ENCODE results near the gene ANO6.
"Not testable (repeated sequence)": the region's sequence is repeated elsewhere in the genome, so short reads cannot be mapped to it uniquely, and the experiment has no call there.

Gene ANO6

DNA sequence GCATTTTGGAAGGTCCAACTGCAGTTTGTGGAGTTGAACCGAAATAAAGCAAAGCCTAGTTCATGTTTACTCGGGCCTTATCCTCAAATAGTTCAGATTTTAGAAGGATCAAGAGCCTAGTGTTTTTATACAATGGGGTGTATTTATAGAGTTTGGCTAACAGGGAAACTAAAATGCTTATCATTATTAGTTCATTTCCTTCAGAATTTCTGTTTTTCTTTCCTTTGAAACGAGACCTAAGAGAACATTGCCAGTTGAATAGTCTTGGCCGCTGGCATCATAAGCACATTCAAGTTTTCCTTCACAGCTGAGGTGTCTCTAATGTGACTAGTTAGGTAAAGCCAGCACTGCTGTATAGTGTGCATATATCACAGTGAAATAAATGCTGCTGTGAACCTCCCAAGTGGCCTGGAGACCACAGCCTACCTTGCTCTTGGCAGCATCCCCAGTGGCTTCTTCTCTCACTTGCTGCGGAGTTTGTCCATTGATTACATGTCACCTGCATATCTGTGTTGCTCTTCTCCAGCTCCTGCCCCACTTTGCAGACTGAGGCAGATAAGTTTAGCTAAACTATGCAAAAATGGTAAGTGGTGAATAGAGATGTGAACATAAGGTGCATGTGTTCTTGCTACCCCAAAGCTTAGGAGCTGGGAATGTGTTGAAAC is 88.8 kb downstream of the ANO6 start:
- Histone ChIP-seq H3K9me3 (ENCODE audit: control insufficient read depth, low read length) (no peaks in the 10 kb centered on the region), H3K27me3 (replicated peaks; ENCODE audit: control insufficient read depth, insufficient read depth, low read length) (no peaks in the 10 kb centered on the region), H3K4me1 (ENCODE audit: control insufficient read depth, insufficient read depth, low read length) (peaks cover 41% of the 10 kb centered on the region), H3K9ac (ENCODE audit: low read length) (no peak overlapping the region), H3K4me3 (ENCODE audit: low read length) (no peak overlapping the region), H3K36me3 (ENCODE audit: control insufficient read depth, insufficient read depth, low read length, severe bottlenecking) (peaks cover 12% of the 10 kb centered on the region)
- no peak for DNase-seq (ENCODE audit: low read depth)

DNA sequence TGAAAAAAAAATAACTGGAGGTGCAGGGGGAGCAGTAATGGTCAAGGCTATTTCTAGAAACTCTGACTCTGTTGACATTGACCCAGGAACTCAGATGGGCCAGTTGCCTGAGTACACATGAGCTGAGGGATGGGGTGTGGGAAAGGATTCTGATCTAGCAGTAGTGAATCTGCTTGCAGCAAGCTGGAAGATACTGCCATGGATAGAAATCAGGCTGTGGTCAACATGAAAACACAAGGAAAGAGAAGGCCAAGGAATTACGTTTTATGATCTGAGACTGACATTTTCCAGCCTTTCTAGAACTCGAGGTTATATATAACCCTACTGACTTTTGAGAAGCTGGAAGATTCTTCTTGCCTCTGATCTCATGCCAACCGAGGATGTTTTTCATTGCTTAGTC is 90.0 kb downstream of the ANO6 start:
- H3K27me3 ChIP-seq (replicated peaks; ENCODE audit: control insufficient read depth, insufficient read depth, low read length), result no peaks in the 10 kb centered on the region
- H3K9ac ChIP-seq (ENCODE audit: low read length), result no peak overlapping the region
- peaks cover 48% of the 10 kb centered on the region for H3K4me1 ChIP-seq (ENCODE audit: control insufficient read depth, insufficient read depth, low read length)
- no peak for DNase-seq (ENCODE audit: low read depth)
- no peak overlapping the region for H3K4me3 ChIP-seq (ENCODE audit: low read length)
- no peaks in the 10 kb centered on the region for H3K9me3 ChIP-seq (ENCODE audit: control insufficient read depth, low read length)
- peaks cover 12% of the 10 kb centered on the region for H3K36me3 ChIP-seq (ENCODE audit: control insufficient read depth, insufficient read depth, low read length, severe bottlenecking)

DNA sequence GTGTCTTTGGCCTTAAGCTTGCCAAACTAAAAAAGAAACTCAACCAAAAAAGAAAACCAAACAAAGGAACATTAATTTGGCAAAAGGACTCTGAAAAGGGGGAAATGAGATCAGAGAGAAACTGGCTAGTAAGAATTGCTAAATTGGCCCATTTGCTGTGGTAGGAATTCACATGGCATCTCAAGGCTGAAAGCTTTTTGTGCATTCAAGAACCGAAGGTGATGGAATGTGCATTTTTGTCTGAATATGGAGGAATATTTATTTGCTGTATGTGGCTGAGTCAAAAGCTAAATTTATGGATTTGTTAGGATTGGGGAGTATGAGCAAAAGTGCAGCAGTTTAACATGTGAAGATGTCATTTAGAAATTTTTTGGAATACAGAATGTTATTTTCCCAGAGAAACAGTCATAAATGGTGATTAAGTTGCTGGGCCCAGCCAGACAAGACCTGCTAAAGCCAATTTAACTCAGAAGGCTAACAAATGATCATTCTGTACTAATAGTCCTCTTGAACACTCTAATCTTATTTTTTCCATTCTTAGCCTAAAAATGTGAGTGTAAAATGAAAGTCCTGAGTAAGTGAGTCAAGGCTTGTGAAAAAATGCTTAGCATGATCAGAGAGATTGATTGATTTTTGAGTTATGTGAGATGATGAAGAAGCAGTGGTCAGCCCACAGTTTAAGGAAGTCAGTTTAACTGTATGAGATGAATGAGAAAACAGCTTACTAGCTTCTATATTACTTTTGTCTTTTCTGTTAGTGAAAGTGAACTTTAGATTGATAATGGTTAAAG is 94.1 kb downstream of the ANO6 start:
- H3K9ac ChIP-seq (ENCODE audit: low read length), result peak overlapping the region; percentile 33
- DNase-seq (ENCODE audit: low read depth), result peak; percentile 51
- no peaks in the 10 kb centered on the region for H3K27me3 ChIP-seq (replicated peaks; ENCODE audit: control insufficient read depth, insufficient read depth, low read length)
- no peaks in the 10 kb centered on the region for H3K9me3 ChIP-seq (ENCODE audit: control insufficient read depth, low read length)
- peaks cover 22% of the 10 kb centered on the region for H3K36me3 ChIP-seq (ENCODE audit: control insufficient read depth, insufficient read depth, low read length, severe bottlenecking)
- H3K4me1 ChIP-seq (ENCODE audit: control insufficient read depth, insufficient read depth, low read length), result peaks cover 41% of the 10 kb centered on the region
- peak overlapping the region; percentile 64 for H3K4me3 ChIP-seq (ENCODE audit: low read length)

DNA sequence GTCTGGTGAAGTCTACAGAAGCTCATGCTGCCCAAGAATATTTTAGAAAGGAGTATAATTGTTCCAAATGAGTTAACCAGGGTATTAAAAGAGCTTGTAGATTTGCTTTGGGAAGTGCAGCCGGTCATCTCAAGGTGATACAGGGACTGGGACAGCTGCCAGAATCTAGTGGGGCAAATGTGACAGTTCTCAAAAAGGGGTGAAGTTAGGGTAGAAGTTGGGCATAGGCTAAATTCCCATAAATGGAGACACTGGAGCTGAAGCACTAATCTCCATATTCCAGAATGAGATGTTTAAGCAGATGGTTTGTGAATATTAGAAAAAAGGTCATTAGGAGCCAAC is 94.7 kb downstream of the ANO6 start:
- Histone ChIP-seq H3K4me3 (ENCODE audit: low read length) (peak overlapping the region; percentile 64), H3K9me3 (ENCODE audit: control insufficient read depth, low read length) (no peaks in the 10 kb centered on the region), H3K9ac (ENCODE audit: low read length) (peak overlapping the region; percentile 33), H3K4me1 (ENCODE audit: control insufficient read depth, insufficient read depth, low read length) (peaks cover 40% of the 10 kb centered on the region), H3K27me3 (replicated peaks; ENCODE audit: control insufficient read depth, insufficient read depth, low read length) (no peaks in the 10 kb centered on the region), H3K36me3 (ENCODE audit: control insufficient read depth, insufficient read depth, low read length, severe bottlenecking) (peaks cover 24% of the 10 kb centered on the region)
- DNase-seq (ENCODE audit: low read depth), result no peak

DNA sequence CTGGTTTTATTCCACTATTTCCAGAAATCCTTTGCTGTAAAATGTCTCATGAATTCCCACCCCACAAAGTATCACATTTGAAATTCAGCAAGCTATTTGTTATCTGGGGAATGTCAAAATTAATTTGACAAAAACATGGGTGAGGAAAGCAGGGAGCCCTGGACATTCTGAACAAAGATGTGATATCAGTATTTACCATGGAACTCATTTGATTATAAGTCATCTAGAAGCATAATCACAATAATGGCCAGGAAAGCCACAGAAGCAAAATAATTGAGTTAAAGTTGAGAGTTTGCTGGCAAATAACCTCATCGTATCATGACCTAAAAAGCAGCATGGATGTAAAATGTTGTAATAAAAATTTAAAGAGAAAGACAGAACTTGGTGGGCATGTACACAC is 96.1 kb downstream of the ANO6 start:
- Histone ChIP-seq H3K36me3 (ENCODE audit: control insufficient read depth, insufficient read depth, low read length, severe bottlenecking) (peaks cover 31% of the 10 kb centered on the region), H3K9ac (ENCODE audit: low read length) (no peak overlapping the region), H3K4me1 (ENCODE audit: control insufficient read depth, insufficient read depth, low read length) (peaks cover 30% of the 10 kb centered on the region), H3K4me3 (ENCODE audit: low read length) (no peak overlapping the region), H3K9me3 (ENCODE audit: control insufficient read depth, low read length) (no peaks in the 10 kb centered on the region), H3K27me3 (replicated peaks; ENCODE audit: control insufficient read depth, insufficient read depth, low read length) (no peaks in the 10 kb centered on the region)
- no peak for DNase-seq (ENCODE audit: low read depth)

DNA sequence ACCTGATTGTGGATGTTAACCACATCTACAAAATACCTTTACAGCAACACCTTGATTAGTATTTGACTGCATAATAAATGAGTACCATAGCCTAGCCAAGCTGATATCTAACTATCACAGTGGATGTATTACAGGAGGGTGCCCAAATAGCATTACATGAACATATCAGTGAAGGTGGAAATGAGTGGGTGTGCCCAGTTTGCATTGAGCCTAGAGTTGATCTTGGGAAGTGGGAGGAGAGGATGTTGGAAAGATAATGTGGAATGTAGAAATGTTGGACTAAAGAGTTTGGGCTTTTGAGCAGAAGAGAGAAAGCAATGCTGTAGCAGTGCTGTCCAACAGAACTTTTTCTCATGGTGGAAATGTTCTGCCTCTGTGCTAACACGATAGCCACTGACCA is 98.9 kb downstream of the ANO6 start:
- Histone ChIP-seq H3K4me3 (ENCODE audit: low read length) (no peak overlapping the region), H3K36me3 (ENCODE audit: control insufficient read depth, insufficient read depth, low read length, severe bottlenecking) (peaks cover 31% of the 10 kb centered on the region), H3K9ac (ENCODE audit: low read length) (no peak overlapping the region), H3K27me3 (replicated peaks; ENCODE audit: control insufficient read depth, insufficient read depth, low read length) (no peaks in the 10 kb centered on the region), H3K4me1 (ENCODE audit: control insufficient read depth, insufficient read depth, low read length) (peaks cover 21% of the 10 kb centered on the region), H3K9me3 (ENCODE audit: control insufficient read depth, low read length) (no peaks in the 10 kb centered on the region)
- DNase-seq (ENCODE audit: low read depth), result no peak

DNA sequence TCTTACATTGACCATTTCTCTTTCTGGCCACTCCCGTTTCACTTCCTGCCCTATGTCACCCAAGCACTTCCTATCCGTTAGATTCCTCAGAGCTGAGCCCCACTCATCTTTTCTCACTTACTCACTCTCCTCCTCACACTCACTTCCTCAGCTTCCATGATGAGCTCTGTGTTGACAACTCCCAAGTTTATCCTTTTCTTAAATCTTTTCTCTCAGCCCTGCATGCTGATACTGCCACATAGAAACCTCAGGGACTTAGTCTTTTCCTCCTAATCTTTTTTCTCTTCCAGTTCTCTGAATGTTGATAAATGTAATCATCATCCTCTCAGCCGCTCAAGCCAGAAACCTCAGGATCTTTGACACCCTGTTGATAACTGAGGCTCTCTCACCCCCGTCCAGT is 99.6 kb downstream of the ANO6 start:
- H3K27me3 ChIP-seq (replicated peaks; ENCODE audit: control insufficient read depth, insufficient read depth, low read length), result no peaks in the 10 kb centered on the region
- DNase-seq (ENCODE audit: low read depth), result no peak
- H3K9me3 ChIP-seq (ENCODE audit: control insufficient read depth, low read length), result no peaks in the 10 kb centered on the region
- no peak overlapping the region for H3K4me3 ChIP-seq (ENCODE audit: low read length)
- no peak overlapping the region for H3K9ac ChIP-seq (ENCODE audit: low read length)
- H3K4me1 ChIP-seq (ENCODE audit: control insufficient read depth, insufficient read depth, low read length), result peaks cover 14% of the 10 kb centered on the region
- H3K36me3 ChIP-seq (ENCODE audit: control insufficient read depth, insufficient read depth, low read length, severe bottlenecking), result peaks cover 31% of the 10 kb centered on the region

DNA sequence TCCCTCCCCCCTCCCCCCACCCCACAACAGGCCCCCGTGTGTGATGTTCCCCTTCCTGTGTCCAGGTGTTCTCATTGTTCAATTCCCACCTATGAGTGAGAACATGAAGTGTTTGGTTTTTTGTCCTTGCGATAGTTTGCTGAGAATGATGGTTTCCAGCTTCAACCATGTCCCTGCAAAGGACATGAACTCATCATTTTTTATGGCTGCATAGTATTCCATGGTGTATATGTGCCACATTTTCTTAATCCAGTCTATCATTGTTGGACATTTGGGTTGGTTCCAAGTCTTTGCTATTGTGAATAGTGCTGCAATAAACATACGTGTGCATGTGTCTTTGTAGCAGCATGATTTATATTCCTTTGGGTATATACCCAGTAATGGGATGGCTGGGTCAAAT is 101.4 kb downstream of the ANO6 start:
- H3K36me3 ChIP-seq (ENCODE audit: control insufficient read depth, insufficient read depth, low read length, severe bottlenecking), result peaks cover 36% of the 10 kb centered on the region
- not testable (repeated sequence) for H3K4me1 ChIP-seq (ENCODE audit: control insufficient read depth, insufficient read depth, low read length); H3K9me3 ChIP-seq (ENCODE audit: control insufficient read depth, low read length); H3K9ac ChIP-seq (ENCODE audit: low read length); H3K27me3 ChIP-seq (replicated peaks; ENCODE audit: control insufficient read depth, insufficient read depth, low read length); H3K4me3 ChIP-seq (ENCODE audit: low read length); DNase-seq (ENCODE audit: low read depth)

DNA sequence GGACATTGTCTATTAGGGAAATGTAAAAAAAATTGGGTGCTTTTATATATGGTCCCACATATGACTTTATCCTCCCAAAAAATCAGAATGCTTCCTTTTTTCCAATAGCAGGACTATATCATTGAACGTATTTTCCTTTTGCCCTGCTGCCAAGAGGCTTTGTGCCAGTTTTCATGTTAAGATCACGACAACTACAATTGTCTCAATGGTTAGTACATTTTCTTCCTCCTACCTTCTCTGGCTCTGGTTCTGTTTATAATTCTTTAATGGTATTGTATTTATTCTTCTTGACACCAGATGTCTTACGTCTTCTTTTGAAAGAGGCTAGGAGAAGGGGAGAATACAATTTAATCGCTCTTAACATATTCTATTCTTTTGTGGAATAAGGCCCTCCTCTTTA is 106.9 kb downstream of the ANO6 start:
- H3K9ac ChIP-seq (ENCODE audit: low read length), result no peak overlapping the region
- peaks cover 26% of the 10 kb centered on the region for H3K36me3 ChIP-seq (ENCODE audit: control insufficient read depth, insufficient read depth, low read length, severe bottlenecking)
- H3K4me1 ChIP-seq (ENCODE audit: control insufficient read depth, insufficient read depth, low read length), result peaks cover 16% of the 10 kb centered on the region
- no peaks in the 10 kb centered on the region for H3K9me3 ChIP-seq (ENCODE audit: control insufficient read depth, low read length)
- no peak overlapping the region for H3K4me3 ChIP-seq (ENCODE audit: low read length)
- no peaks in the 10 kb centered on the region for H3K27me3 ChIP-seq (replicated peaks; ENCODE audit: control insufficient read depth, insufficient read depth, low read length)
- no peak for DNase-seq (ENCODE audit: low read depth)

DNA sequence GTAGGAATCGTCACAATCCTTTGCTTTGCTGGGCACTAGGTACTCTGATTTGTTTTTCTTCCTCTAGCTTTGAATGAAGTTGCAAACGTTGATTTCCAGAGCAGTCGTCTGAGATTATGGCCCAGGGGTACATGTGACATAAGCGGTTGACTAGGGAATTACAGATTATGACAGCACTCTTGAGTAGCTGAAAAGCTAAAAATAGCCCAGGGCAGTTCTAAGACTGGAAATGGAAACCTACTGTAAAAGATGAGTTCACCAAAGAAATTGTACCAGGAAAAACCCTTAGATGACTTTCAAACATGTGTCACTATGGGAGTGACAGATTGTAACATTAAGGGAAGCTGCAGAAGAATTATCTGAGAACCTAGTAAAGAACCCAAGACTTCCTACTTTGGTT is 108.5 kb downstream of the ANO6 start:
- Histone ChIP-seq H3K4me1 (ENCODE audit: control insufficient read depth, insufficient read depth, low read length) (peaks cover 25% of the 10 kb centered on the region), H3K9ac (ENCODE audit: low read length) (no peak overlapping the region), H3K4me3 (ENCODE audit: low read length) (no peak overlapping the region), H3K36me3 (ENCODE audit: control insufficient read depth, insufficient read depth, low read length, severe bottlenecking) (peaks cover 26% of the 10 kb centered on the region), H3K27me3 (replicated peaks; ENCODE audit: control insufficient read depth, insufficient read depth, low read length) (no peaks in the 10 kb centered on the region), H3K9me3 (ENCODE audit: control insufficient read depth, low read length) (no peaks in the 10 kb centered on the region)
- no peak for DNase-seq (ENCODE audit: low read depth)

DNA sequence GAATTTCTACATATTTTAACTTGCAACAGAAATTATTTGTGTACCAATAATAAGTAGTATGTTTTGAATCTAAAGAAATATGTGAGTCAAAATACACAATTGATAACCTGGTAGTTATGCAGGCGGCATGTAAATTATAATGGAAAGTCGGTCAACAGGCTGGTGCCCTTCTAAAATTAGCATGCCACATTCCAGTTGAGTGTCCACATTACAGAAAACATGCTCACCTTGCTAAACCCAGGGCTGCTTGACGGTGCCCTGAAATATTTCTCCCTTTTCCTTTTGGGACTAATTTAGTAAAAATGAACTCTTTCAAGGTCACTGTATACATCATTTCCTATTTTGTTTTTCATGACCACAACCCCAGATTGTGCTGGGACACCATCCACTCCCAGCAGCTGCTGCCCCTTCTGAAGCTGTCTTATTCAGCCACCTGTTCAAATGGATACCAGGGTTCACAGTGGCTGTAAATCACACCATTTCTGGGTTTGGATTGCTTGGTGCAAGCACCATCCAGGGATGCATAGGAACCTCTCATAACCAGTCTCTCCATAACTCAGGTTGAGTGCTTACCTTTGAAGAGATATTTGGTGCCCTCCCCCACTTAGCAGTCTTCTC is 110.6 kb downstream of the ANO6 start:
- no peak overlapping the region for H3K9ac ChIP-seq (ENCODE audit: low read length)
- peaks cover 27% of the 10 kb centered on the region for H3K36me3 ChIP-seq (ENCODE audit: control insufficient read depth, insufficient read depth, low read length, severe bottlenecking)
- H3K27me3 ChIP-seq (replicated peaks; ENCODE audit: control insufficient read depth, insufficient read depth, low read length), result no peaks in the 10 kb centered on the region
- H3K9me3 ChIP-seq (ENCODE audit: control insufficient read depth, low read length), result no peaks in the 10 kb centered on the region
- no peak overlapping the region for H3K4me3 ChIP-seq (ENCODE audit: low read length)
- H3K4me1 ChIP-seq (ENCODE audit: control insufficient read depth, insufficient read depth, low read length), result peaks cover 37% of the 10 kb centered on the region
- DNase-seq (ENCODE audit: low read depth), result no peak
